T-helper 1 cell treated with Interleukin-12 subunit alpha and Interleukin-12 subunit beta and Interleukin-4 antibody, amounts not matched to agents 30 ng/mL and 1 ng/mL, for 36 hours (primary cell): ENCODE measurements around the gene CHCHD6. TPM values are rescaled to one million over a fixed set of nuclear protein-coding genes. Genes with fewer than 3 reads are reported as not detected.

Experiments used
- intact Hi-C: fragments of 100-400 bp; cut with micrococcal nuclease; formaldehyde crosslinking; loops from one replicate; pipeline ENCODE4 v1.15.1; 2024
- total RNA-seq: library from RNA; stranded (reverse); gene quantifications from 2 replicates; pipeline ENCODE4 v1.2.3, GENCODE V29; 2022

The CHCHD6 gene
- total RNA-seq, 1 donor from 2014 or later: 5.2 TPM

- intact Hi-C loops: no loop called here
Measured at GRCh38 chr3:126668450-126669401, 35.3 kb upstream of the CHCHD6 start.

DNA sequence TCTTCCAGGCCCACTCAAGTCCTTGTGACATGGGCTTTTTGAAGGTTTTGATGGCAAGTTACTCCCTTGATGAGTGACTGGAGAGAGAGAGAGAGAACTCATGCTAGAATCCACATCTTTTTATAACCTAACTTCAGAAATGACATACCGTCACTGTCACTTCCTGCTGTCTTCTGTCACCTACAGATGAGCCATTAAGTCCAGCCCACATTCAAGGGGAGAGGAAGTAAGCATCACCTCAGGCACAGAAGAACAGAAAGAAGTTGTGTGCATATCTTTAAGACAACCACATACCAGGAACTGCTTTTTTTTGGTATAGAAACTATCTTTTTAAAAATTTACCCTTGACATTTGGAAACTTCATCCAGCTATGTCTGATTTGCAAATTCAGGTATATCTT lies 32.5 kb upstream of the CHCHD6 start:
- intact Hi-C loops: no loop called here

DNA sequence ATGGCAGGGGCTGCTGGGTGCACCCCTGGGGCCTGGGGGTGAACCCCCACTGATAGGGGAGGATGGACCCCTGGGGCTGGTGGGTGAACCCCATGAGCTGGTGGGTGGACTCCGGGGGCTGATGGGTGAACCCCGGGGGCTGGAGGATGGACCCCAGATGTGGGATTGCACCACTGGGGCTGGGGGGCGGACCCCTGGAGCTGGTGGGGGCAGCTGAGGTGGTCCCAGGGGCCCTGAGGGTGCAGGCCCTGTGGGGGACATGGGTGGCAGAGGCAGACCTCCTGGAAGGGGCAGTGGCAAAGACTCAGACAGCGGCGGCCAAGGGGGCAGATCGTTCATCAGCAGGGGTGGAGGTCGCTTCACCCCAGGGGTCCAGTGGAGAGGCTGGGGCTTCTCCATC lies 31.7 kb upstream of the CHCHD6 start:
- intact Hi-C loops: no loop called here

- intact Hi-C loops: no loop called here
Measured at GRCh38 chr3:126672741-126673140, 31.3 kb upstream of the CHCHD6 start.

- intact Hi-C loops: loop anchor here (5.0 kb wide), 1 partner anchor 795 kb away; no protein-coding TSS in a partner anchor
Measured at GRCh38 chr3:126676919-126677705, 26.9 kb upstream of the CHCHD6 start.

GRCh38 chr3:126677862-126678503 lies 26.1 kb upstream of the CHCHD6 start:
- intact Hi-C loops: loop anchor here (5.0 kb wide), 1 partner anchor 794 kb away; no protein-coding TSS in a partner anchor

DNA sequence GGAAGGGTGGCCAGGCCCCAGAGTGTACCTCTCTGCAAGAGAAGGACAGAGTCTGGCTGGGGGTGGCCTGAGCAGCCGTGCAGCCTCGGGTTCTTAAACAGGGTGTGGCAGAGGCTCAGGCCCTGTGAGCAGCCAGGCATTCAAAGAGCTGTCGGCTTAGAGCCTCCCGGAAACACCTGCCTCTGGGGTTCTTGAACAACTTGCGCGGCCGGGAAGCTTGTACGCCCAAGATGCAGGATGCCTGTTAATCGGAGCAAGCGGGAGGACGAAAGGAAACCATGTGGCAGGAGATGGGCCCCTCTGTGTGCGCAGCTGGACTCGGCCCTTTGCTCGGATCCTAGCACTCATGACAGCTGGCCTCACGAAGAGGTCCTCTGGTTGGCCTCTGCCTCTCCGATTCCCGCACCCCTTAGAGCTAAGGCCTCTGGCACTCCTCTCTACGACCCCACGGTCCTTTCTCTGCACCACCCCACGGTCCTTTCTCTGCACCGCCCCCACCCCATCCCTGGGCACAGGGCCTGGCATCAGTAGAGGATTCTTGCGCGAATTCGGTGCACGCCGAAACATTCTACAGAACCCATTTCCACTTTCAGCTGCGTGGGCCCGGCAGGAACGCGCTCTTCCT lies 25.2 kb upstream of the CHCHD6 start:
- intact Hi-C loops: loop anchor here (1.0 to 5.0 kb wide), 5 partner anchors 303 to 793 kb away; no protein-coding TSS in a partner anchor

GRCh38 chr3:126679318-126679751 lies 24.7 kb upstream of the CHCHD6 start:
- intact Hi-C loops: loop anchor here (1.0 to 5.0 kb wide), 5 partner anchors 303 to 793 kb away; no protein-coding TSS in a partner anchor

- intact Hi-C loops: loop anchor here (1.0 to 5.0 kb wide), 5 partner anchors 302 to 792 kb away; no protein-coding TSS in a partner anchor
Measured at GRCh38 chr3:126679831-126680666, 24.0 kb upstream of the CHCHD6 start.

DNA sequence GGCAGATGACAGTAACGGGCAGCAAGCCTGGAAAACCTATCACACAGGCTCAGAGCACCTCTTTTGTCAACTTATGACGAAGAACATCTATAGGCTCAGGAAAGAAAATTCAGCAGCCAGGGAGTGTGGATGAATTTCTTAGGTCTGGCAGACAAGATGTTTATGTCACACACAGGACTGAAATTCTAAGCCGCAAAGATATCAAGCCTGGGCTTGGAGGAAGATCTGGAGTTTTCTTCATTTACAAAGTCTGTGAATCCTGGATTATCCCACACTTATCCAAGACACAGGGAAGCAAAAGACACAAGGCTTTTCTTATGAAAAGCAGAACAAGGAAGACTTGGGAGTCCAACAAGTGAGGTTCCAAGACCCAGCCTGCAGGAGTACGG lies 23.4 kb upstream of the CHCHD6 start:
- intact Hi-C loops: no loop called here

DNA sequence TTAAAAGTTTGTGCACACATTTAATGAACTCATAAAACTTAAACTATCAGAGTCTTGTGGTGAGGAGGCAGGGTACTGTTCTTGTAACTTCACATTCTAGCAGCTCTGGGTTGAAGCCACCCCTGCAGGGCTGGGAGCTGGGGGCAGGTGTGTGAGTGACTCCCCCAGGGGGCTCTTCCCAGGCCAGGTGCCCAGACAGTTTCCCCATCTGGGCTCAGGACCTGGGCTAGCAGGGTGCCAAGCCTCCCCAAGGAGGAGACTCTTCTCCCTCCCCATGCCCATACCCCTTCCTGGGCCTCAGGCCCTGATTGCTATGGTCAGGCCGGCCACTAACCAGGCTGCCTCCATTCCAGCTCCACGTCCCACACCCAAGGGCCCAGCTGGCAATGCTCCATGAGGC lies 22.0 kb upstream of the CHCHD6 start:
- intact Hi-C loops: no loop called here

DNA sequence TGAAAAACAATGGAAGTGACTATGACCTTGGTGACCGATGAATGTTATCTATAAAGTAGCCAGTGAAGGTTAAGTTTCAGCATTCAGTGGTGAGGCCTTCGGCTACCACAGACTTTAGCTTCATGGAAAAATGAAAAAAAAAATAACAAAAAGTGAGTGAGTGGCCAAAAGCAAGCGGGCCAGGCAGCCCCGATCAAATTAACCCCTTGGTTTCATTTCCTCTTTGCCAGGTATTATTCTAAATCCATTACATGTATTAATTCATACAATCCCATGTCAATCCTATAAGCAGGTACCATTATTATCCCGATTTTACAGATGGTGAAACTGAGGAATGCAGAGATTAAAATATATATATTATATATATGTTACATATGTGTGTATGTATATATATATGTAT lies 21.0 kb upstream of the CHCHD6 start:
- intact Hi-C loops: no loop called here

- intact Hi-C loops: no loop called here
Measured at GRCh38 chr3:126684218-126684751, 19.8 kb upstream of the CHCHD6 start.

DNA sequence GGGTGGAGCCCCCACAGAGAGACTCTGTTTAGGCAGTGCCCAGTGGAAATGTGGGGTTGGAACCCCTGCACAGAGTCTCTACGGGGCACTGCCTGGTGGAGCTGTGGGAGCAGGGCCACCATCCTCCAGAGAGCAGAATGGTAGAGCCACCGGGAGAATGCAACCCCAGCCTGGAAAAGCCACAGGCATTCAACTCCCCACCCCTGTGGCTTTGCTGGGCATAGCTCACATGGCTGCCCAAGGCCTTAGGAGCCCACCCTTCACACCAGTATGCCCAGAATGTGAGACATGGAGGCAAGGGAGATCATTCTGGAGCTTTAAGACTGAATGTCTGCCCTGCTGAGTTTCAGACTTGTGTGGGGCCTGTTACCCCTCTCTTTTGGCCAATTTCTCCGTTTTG lies 19.0 kb upstream of the CHCHD6 start:
- intact Hi-C loops: no loop called here

DNA sequence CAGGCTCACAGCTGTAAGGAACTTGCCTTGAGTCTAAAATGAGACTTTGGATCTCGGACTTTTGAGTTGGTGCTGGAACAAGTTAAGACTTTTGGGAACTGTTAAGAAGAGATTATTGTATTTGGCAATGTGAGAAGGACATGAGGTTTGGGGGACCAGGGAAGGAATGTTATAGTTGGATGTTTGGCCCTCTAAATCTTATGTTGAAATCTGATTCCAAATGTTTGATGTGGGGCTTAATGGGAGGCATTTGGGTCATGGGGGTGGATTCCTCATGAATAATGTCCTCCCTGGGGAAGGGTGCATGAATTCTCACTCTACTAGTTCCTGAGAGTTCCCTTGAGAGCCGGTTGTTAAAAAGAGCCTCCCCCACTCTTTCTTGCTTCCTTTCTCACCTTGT lies 18.5 kb upstream of the CHCHD6 start:
- intact Hi-C loops: no loop called here

DNA sequence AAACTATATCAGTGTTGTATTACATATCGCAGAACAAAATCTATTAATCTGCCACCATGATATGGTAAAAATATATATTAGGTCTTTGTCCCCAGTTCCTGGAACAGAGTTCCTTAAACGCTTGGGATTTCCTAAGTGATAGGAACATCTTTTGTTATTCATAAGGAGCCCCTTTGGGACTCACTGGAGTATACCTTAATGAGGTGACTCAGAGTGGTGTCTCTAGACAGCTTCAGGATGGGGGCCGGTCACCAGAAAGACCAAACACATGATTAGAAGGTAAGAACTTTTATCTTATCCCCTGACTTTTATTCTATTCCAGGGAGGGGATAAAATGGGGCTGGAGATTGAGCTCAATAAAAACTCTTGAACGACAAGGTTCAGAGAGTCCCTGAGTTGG lies 12.3 kb upstream of the CHCHD6 start:
- intact Hi-C loops: no loop called here

GRCh38 chr3:126692858-126693257 lies 11.2 kb upstream of the CHCHD6 start:
- intact Hi-C loops: no loop called here

- intact Hi-C loops: no loop called here
Measured at GRCh38 chr3:126693921-126694320, 10.1 kb upstream of the CHCHD6 start.

- intact Hi-C loops: no loop called here
Measured at GRCh38 chr3:126696701-126697267, 7.3 kb upstream of the CHCHD6 start.
